MM.1S (cell line): ENCODE results near the gene TTYH1.

Source experiments
- EZH2 ChIP-seq: fragments of 300-600 bp; sonication (generic); optimal IDR thresholded peaks from 2 replicates; pipeline ENCODE3; 2017; ENCODE audit warnings: low read depth, mild to moderate bottlenecking, antibody characterized with exemption, low read length, mixed read lengths
- TF ChIP-seq, protein P1 (sequence below): fragments of 300-600 bp; sonication (generic); IDR thresholded peaks from 2 replicates; pipeline ENCODE4 v1.5.1; 2016; ENCODE audit warnings: antibody characterized with exemption, low read length, mixed read lengths

DNA sequence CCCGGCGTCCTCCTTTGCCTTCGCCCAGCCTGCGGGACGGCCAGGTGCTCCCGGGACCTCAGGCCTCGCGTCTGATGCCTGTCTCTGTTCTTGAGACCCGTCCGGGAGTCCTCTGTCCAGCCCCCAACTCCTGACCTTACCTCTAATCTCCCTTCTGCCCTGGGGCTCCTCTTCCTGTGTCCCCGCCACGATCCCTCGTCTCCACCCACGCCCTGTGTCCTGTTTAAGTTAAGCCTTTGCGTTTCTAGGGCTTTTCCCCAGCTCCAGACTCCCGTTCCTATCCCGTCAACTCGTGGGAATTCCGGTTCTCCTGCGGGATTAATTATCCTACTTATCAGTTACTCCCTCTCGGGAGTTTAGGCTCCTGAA is 34.4 kb downstream of the TTYH1 start:
- TF ChIP-seq, protein P1, sequence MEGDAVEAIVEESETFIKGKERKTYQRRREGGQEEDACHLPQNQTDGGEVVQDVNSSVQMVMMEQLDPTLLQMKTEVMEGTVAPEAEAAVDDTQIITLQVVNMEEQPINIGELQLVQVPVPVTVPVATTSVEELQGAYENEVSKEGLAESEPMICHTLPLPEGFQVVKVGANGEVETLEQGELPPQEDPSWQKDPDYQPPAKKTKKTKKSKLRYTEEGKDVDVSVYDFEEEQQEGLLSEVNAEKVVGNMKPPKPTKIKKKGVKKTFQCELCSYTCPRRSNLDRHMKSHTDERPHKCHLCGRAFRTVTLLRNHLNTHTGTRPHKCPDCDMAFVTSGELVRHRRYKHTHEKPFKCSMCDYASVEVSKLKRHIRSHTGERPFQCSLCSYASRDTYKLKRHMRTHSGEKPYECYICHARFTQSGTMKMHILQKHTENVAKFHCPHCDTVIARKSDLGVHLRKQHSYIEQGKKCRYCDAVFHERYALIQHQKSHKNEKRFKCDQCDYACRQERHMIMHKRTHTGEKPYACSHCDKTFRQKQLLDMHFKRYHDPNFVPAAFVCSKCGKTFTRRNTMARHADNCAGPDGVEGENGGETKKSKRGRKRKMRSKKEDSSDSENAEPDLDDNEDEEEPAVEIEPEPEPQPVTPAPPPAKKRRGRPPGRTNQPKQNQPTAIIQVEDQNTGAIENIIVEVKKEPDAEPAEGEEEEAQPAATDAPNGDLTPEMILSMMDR, result no peak
- no peak for TF ChIP-seq EZH2
